Peyer's patch (tissue), 4 donors: ENCODE results near the gene RPS15. TPM values are rescaled to one million over a fixed set of nuclear protein-coding genes. Genes with fewer than 3 reads are reported as not detected.

Experiments used
- DNase-seq, 3 donors: peaks; one replicate each; pipeline ENCODE4 v3.0.0-alpha.2; 2017 to 2019
- H3K27ac ChIP-seq, 4 donors: fragments of 200-600 bp; sonication (generic); one replicate each; pipeline ENCODE4 v1.5.1; 2016 to 2019
- H3K27me3 ChIP-seq, 2 donors: fragments of 200-600 bp; sonication (generic); one replicate each; pipeline ENCODE4 v1.5.1; 2019
- H3K36me3 ChIP-seq, 3 donors: fragments of 200-600 bp; sonication (generic); one replicate each; pipeline ENCODE4 v1.5.1; 2016 to 2019
- H3K4me1 ChIP-seq, 4 donors: fragments of 200-600 bp; sonication (generic); one replicate each; pipeline ENCODE4 v1.5.1; 2016 to 2019
- H3K4me3 ChIP-seq, 4 donors: fragments of 200-600 bp; sonication (generic); 1 replicate in 3 of 4; 2 replicates in 1 of 4; pipeline ENCODE4 v1.5.1; 2016 to 2019; ENCODE audit warnings: mild to moderate bottlenecking in 1 of 4
- H3K9me3 ChIP-seq, 4 donors: fragments of 200-600 bp; sonication (generic); one replicate each; pipeline ENCODE4 v1.5.1; 2016 to 2019; ENCODE audit warnings: mild to moderate bottlenecking in 1 of 4
- CTCF ChIP-seq, 6 experiments: fragments of 450-650 bp in 4 of 6; fragments of 200-600 bp in 2 of 6; sonication (generic) in 1 of 6; IDR thresholded peaks; one replicate each; pipeline ENCODE4 v1.5.1; 2017 to 2019; ENCODE audit warnings: antibody characterized with exemption in 6 of 6, mild to moderate bottlenecking in 3 of 6, moderate library complexity in 1 of 6
- POLR2A ChIP-seq, 2 donors: fragments of 450-650 bp; IDR thresholded peaks; one replicate each; pipeline ENCODE4 v1.5.1; 2017; ENCODE audit warnings: antibody characterized with exemption in 2 of 2, mild to moderate bottlenecking in 2 of 2, moderate library complexity in 2 of 2
- total RNA-seq, 4 donors: library from RNA; depleted of rRNA; stranded (reverse); fragments of >200 nt; gene quantifications; one replicate each; pipeline ENCODE4 v1.1.0, GENCODE V29; 2016

The RPS15 gene
- total RNA-seq, 4 donors from 2014 or later = 1,044 to 1,915 (median 1,354) TPM

GRCh38 chr19:1427221-1427920, 10.8 kb upstream of the RPS15 start:
- H3K4me3 ChIP-seq = no peak overlapping the region
- no peak overlapping the region for H3K27ac ChIP-seq
- no peak for TF ChIP-seq CTCF (IDR thresholded peaks at IDR 0.05)
- no peak for TF ChIP-seq POLR2A (IDR thresholded peaks at IDR 0.05)
- H3K36me3 ChIP-seq = peaks cover 0 to 86% (median 0%) of the 10 kb centered on the region in 3 donors
- peaks cover 0 to 7% (median 1%) of the 10 kb centered on the region in 4 donors for H3K4me1 ChIP-seq
- H3K27me3 ChIP-seq = no peaks in the 10 kb centered on the region
- DNase-seq = no peak
- H3K9me3 ChIP-seq = no peaks in the 10 kb centered on the region

GRCh38 chr19:1428738-1429391, 9.3 kb upstream of the RPS15 start:
- Histone ChIP-seq H3K27ac (peak overlapping the region in 2 of 4 donors; percentile 24 to 39), H3K9me3 (no peaks in the 10 kb centered on the region), H3K4me1 (peaks cover 0 to 6% (median 1%) of the 10 kb centered on the region in 4 donors), H3K4me3 (no peak overlapping the region), H3K27me3 (no peaks in the 10 kb centered on the region), H3K36me3 (peaks cover 0 to 86% (median 0%) of the 10 kb centered on the region in 3 donors)
- DNase-seq = no peak
- TF ChIP-seq POLR2A (IDR thresholded peaks at IDR 0.05) (no peak), CTCF (IDR thresholded peaks at IDR 0.05) (no peak)

- no peaks in the 10 kb centered on the region for H3K27me3 ChIP-seq
- DNase-seq = peak in 2 of 3 donors; percentile 65 to 72
- H3K4me3 ChIP-seq = no peak overlapping the region
- peaks cover 0 to 93% (median 0%) of the 10 kb centered on the region in 3 donors for H3K36me3 ChIP-seq
- no peaks in the 10 kb centered on the region for H3K9me3 ChIP-seq
- peak overlapping the region in 2 of 4 donors; percentile 24 to 39 for H3K27ac ChIP-seq
- H3K4me1 ChIP-seq = no peaks in the 10 kb centered on the region
- TF ChIP-seq CTCF (IDR thresholded peaks at IDR 0.05) (no peak), POLR2A (IDR thresholded peaks at IDR 0.05) (no peak)
Measured at GRCh38 chr19:1429750-1430149, 8.4 kb upstream of the RPS15 start.

- H3K36me3 ChIP-seq = peaks cover 0 to 95% (median 0%) of the 10 kb centered on the region in 3 donors
- H3K27me3 ChIP-seq = no peaks in the 10 kb centered on the region
- peak overlapping the region in 1 of 4 donors; percentile 39 for H3K27ac ChIP-seq
- no peaks in the 10 kb centered on the region for H3K4me1 ChIP-seq
- H3K9me3 ChIP-seq = no peaks in the 10 kb centered on the region
- H3K4me3 ChIP-seq = no peak overlapping the region
- no peak for TF ChIP-seq CTCF (IDR thresholded peaks at IDR 0.05)
- TF ChIP-seq POLR2A (IDR thresholded peaks at IDR 0.05) = no peak
- no peak for DNase-seq
Measured at GRCh38 chr19:1430246-1430645, 8.0 kb upstream of the RPS15 start.

- TF ChIP-seq CTCF (IDR thresholded peaks at IDR 0.05) (no peak), POLR2A (IDR thresholded peaks at IDR 0.05) (no peak)
- no peaks in the 10 kb centered on the region for H3K9me3 ChIP-seq
- no peak for DNase-seq
- no peaks in the 10 kb centered on the region for H3K27me3 ChIP-seq
- H3K27ac ChIP-seq = no peak overlapping the region
- peaks cover 0 to 85% (median 0%) of the 10 kb centered on the region in 3 donors for H3K36me3 ChIP-seq
- H3K4me3 ChIP-seq = no peak overlapping the region
- H3K4me1 ChIP-seq = no peaks in the 10 kb centered on the region
Measured at GRCh38 chr19:1431759-1432506, 6.3 kb upstream of the RPS15 start.
